H9 (cell line): ENCODE results near the gene F7. TPM values are rescaled to one million over a fixed set of nuclear protein-coding genes. Genes with fewer than 3 reads are reported as not detected.

ENCODE experiments used
- DNase-seq: peaks from one replicate; pipeline ENCODE4 v3.0.0-alpha.2; 2017
- H2AFZ ChIP-seq: one replicate; pipeline ENCODE4 v1.6.1; 2013; ENCODE audit warnings: mild to moderate bottlenecking, low read length, control low read depth, moderate library complexity
- H2AK5ac ChIP-seq: 2 replicates; pipeline ENCODE4 v1.6.1; 2013; ENCODE audit warnings: low read length, control low read depth, mixed read lengths; ENCODE audit not compliant: insufficient read length
- H2BK120ac ChIP-seq: one replicate; pipeline ENCODE4 v1.6.1; 2013; ENCODE audit warnings: low read depth, mild to moderate bottlenecking, low read length, control low read depth, inconsistent platforms; ENCODE audit not compliant: poor library complexity, severe bottlenecking
- H2BK12ac ChIP-seq: 2 replicates; pipeline ENCODE4 v1.6.1; 2013; ENCODE audit warnings: low read length, control low read depth, mixed read lengths, low read depth; ENCODE audit not compliant: insufficient read length
- H2BK15ac ChIP-seq: 2 replicates; pipeline ENCODE4 v1.6.1; 2013; ENCODE audit warnings: low read depth, low read length, control low read depth
- H2BK20ac ChIP-seq: one replicate; pipeline ENCODE4 v1.6.1; 2013; ENCODE audit warnings: low read depth, mild to moderate bottlenecking, low read length, control low read depth, inconsistent platforms; ENCODE audit not compliant: poor library complexity, severe bottlenecking
- H2BK5ac ChIP-seq: 2 replicates; pipeline ENCODE4 v1.6.1; 2013; ENCODE audit warnings: low read length, control low read depth, mixed read lengths; ENCODE audit not compliant: insufficient read length
- H3K14ac ChIP-seq: 2 replicates; pipeline ENCODE4 v1.6.1; 2013; ENCODE audit warnings: low read length, control low read depth; ENCODE audit not compliant: insufficient read depth
- H3K18ac ChIP-seq: 2 replicates; pipeline ENCODE4 v1.6.1; 2013; ENCODE audit warnings: low read depth, mild to moderate bottlenecking, mixed read lengths, low read length, control low read depth; ENCODE audit not compliant: insufficient read length
- H3K23ac ChIP-seq: 2 replicates; pipeline ENCODE4 v1.6.1; 2013; ENCODE audit warnings: low read length, control low read depth, mixed read lengths, low read depth; ENCODE audit not compliant: insufficient read length
- H3K23me2 ChIP-seq: 2 replicates; pipeline ENCODE4 v1.6.1; 2013; ENCODE audit warnings: low read depth, mild to moderate bottlenecking, mixed read lengths, low read length, control low read depth; ENCODE audit not compliant: insufficient read length, poor library complexity, severe bottlenecking
- H3K27ac ChIP-seq: 2 replicates; pipeline ENCODE4 v1.5.1; 2013; ENCODE audit warnings: low read length, control low read depth, mixed read lengths, low read depth; ENCODE audit not compliant: insufficient read length
- H3K27me3 ChIP-seq: 2 replicates; pipeline ENCODE4 v1.6.1; 2013; ENCODE audit warnings: low read length, control low read depth, inconsistent platforms; ENCODE audit not compliant: insufficient read depth
- H3K4ac ChIP-seq: 2 replicates; pipeline ENCODE4 v1.6.1; 2013; ENCODE audit warnings: low read depth, mild to moderate bottlenecking, control low read depth, inconsistent platforms, low read length, moderate library complexity
- H3K4me1 ChIP-seq: 2 replicates; pipeline ENCODE4 v1.6.1; 2013; ENCODE audit warnings: low read length, control low read depth, inconsistent platforms; ENCODE audit not compliant: insufficient read depth
- H3K4me2 ChIP-seq: 2 replicates; pipeline ENCODE4 v1.6.1; 2013; ENCODE audit warnings: low read length, control low read depth, mixed read lengths; ENCODE audit not compliant: insufficient read length, insufficient read depth
- H3K56ac ChIP-seq: 2 replicates; pipeline ENCODE4 v1.6.1; 2013; ENCODE audit warnings: low read depth, mild to moderate bottlenecking, mixed read lengths, low read length, control low read depth; ENCODE audit not compliant: insufficient read length
- H3K79me1 ChIP-seq: 2 replicates; pipeline ENCODE4 v1.6.1; 2013; ENCODE audit warnings: low read depth, mild to moderate bottlenecking, moderate library complexity, low read length, control low read depth, inconsistent platforms; ENCODE audit not compliant: insufficient read depth, poor library complexity, severe bottlenecking
- H3K79me2 ChIP-seq: 2 replicates; pipeline ENCODE4 v1.6.1; 2013; ENCODE audit warnings: low read length, control low read depth, inconsistent platforms; ENCODE audit not compliant: insufficient read depth
- H3K9ac ChIP-seq: 2 replicates; pipeline ENCODE4 v1.6.1; 2013; ENCODE audit warnings: low read length, control low read depth, mixed read lengths; ENCODE audit not compliant: insufficient read length; ENCODE audit errors: extremely low read depth
- H3K9me3 ChIP-seq: one replicate; pipeline ENCODE4 v1.6.1; 2013; ENCODE audit warnings: low read depth, low read length, inconsistent platforms; ENCODE audit not compliant: control insufficient read depth
- H3T11ph ChIP-seq: one replicate; pipeline ENCODE4 v1.6.1; 2013; ENCODE audit warnings: mild to moderate bottlenecking, low read length, control low read depth, inconsistent platforms
- H4K20me1 ChIP-seq: one replicate; pipeline ENCODE4 v1.6.1; 2013; ENCODE audit not compliant: control insufficient read depth, insufficient read length, insufficient read depth
- H4K5ac ChIP-seq: 2 replicates; pipeline ENCODE4 v1.6.1; 2013; ENCODE audit warnings: low read depth, mild to moderate bottlenecking, mixed read lengths, low read length, control low read depth; ENCODE audit not compliant: insufficient read length
- H4K8ac ChIP-seq: replicated peaks from 2 replicates; pipeline ENCODE4 v1.6.1; 2013; ENCODE audit warnings: low read length, control low read depth, mixed read lengths, low read depth; ENCODE audit not compliant: insufficient read length
- H4K91ac ChIP-seq: 2 replicates; pipeline ENCODE4 v1.6.1; 2013; ENCODE audit warnings: low read depth, mild to moderate bottlenecking, moderate library complexity, mixed read lengths, low read length, control low read depth; ENCODE audit not compliant: insufficient read length
- H3K27ac Mint-ChIP-seq, 3 experiments: 2 replicates in 2 of 3; 3 replicates in 1 of 3; pipeline ENCODE4 v1.8.0; 2020 to 2021; ENCODE audit warnings: mixed read lengths in 3 of 3, mild to moderate bottlenecking in 1 of 3, moderate library complexity in 1 of 3
- H3K27me3 Mint-ChIP-seq: 2 replicates; pipeline ENCODE4 v1.8.0; 2021; ENCODE audit warnings: low read depth, mild to moderate bottlenecking, moderate library complexity, mixed read lengths
- H3K36me3 Mint-ChIP-seq, 3 experiments: 2 replicates in 2 of 3; 3 replicates in 1 of 3; pipeline ENCODE4 v1.8.0; 2020 to 2021; ENCODE audit warnings: low read depth in 3 of 3, mixed read lengths in 3 of 3; ENCODE audit not compliant: insufficient read depth in 1 of 3
- H3K4me1 Mint-ChIP-seq, 2 experiments: 2 replicates each; pipeline ENCODE4 v1.8.0; 2020; ENCODE audit warnings: mixed read lengths in 2 of 2
- H3K4me3 Mint-ChIP-seq, 2 experiments: 2 replicates in 1 of 2; 3 replicates in 1 of 2; pipeline ENCODE4 v1.8.0; 2020 to 2021; ENCODE audit warnings: mild to moderate bottlenecking in 2 of 2, mixed read lengths in 2 of 2, moderate library complexity in 1 of 2
- H3K9me3 Mint-ChIP-seq, 2 experiments: 2 replicates in 1 of 2; 3 replicates in 1 of 2; pipeline ENCODE4 v1.8.0; 2020; ENCODE audit warnings: mild to moderate bottlenecking in 2 of 2, mixed read lengths in 2 of 2, moderate library complexity in 1 of 2
- CTCF ChIP-seq: fragments of 200-600 bp; sonication (generic); conservative IDR thresholded peaks from 3 replicates; pipeline ENCODE4 v1.8.0; 2021; ENCODE audit warnings: antibody characterized with exemption, mild to moderate bottlenecking
- WGBS: extraction: QIAGEN DNeasy Blood & Tissue Kit; methylation state at CpG from one replicate; pipeline ENCODE4 v1.1.7; 2013; ENCODE audit warnings: missing lambda C conversion rate, low lambda C conversion rate, mixed read lengths; ENCODE audit not compliant: insufficient read length; ENCODE audit errors: extremely low coverage; 5-methylcytosine and 5-hydroxymethylcytosine counted together
- total RNA-seq: library from RNA; stranded (reverse); gene quantifications from 2 replicates; pipeline ENCODE4 v1.2.1, GENCODE V29; 2021

F7 gene
- total RNA-seq, 1 experiment from 2014 or later: 0.81 TPM

GRCh38 chr13:113145911-113146598 lies 40.5 kb downstream of the F7 start:
- no peak overlapping the region for H3K27ac ChIP-seq
- Mint-ChIP-seq H3K9me3 (no peaks in the 10 kb centered on the region), H3K4me1 (peaks cover 0 to 10% of the 10 kb centered on the region in 2 experiments; a peak in 2 of 4 replicates), H3K27ac (no peak overlapping the region; a peak in 1 of 7 replicates), H3K27me3 (peaks cover 8% of the 10 kb centered on the region), H3K36me3 (no peaks in the 10 kb centered on the region; a peak in 2 of 7 replicates), H3K4me3 (no peak overlapping the region)
- no peaks in the 10 kb centered on the region for H3K23me2 ChIP-seq
- H3K4me1 ChIP-seq: no peaks in the 10 kb centered on the region
- no peak overlapping the region for H2BK120ac ChIP-seq
- no peak for TF ChIP-seq CTCF
- H2BK15ac ChIP-seq: no peak overlapping the region
- no peaks in the 10 kb centered on the region for H3K79me2 ChIP-seq
- no peak overlapping the region for H2BK12ac ChIP-seq
- H4K8ac ChIP-seq: no peak overlapping the region
- no peak overlapping the region for H2AK5ac ChIP-seq
- no peak overlapping the region for H3K56ac ChIP-seq
- no peak overlapping the region for H3K4me2 ChIP-seq
- H3K23ac ChIP-seq: no peak overlapping the region
- H3T11ph ChIP-seq: no peak overlapping the region
- no peak overlapping the region for H3K9ac ChIP-seq
- no peak overlapping the region for H3K4ac ChIP-seq
- no peaks in the 10 kb centered on the region for H3K9me3 ChIP-seq
- no peak overlapping the region for H4K5ac ChIP-seq
- H2BK20ac ChIP-seq: no peak overlapping the region
- H2AFZ ChIP-seq: no peak overlapping the region
- no peak overlapping the region for H3K18ac ChIP-seq
- no CpG with 5 or more reads among the region's 15 CpGs for WGBS
- no peak overlapping the region for H2BK5ac ChIP-seq
- H3K79me1 ChIP-seq: no peaks in the 10 kb centered on the region
- peak; percentile 18 for DNase-seq
- no peaks in the 10 kb centered on the region for H3K27me3 ChIP-seq
- no peak overlapping the region for H4K91ac ChIP-seq
- H4K20me1 ChIP-seq: no peaks in the 10 kb centered on the region
- H3K14ac ChIP-seq: no peak overlapping the region
